Measurements from ENCODE around the gene BEST1.

The BEST1 gene

DNA sequence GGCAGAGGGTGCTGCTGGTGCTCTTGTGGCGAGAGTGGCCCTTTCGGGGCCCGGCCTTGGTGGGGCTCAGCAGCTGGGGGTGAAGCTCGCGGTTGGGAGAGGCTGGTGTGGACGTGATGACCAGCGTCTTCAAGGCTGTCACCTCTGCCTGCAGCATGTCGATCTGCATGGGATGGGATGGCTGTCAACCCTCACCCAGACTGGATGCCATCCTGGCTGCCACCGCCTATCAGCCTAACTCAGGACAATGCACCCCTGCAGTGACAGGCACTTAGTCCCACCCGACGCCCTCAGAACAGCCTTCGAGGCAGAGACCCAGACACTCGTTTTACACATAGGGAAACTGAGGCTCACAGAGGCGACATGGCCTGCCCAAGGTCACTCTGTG, 43.6 kb upstream of the BEST1 start:
- H3K27ac ChIP-seq = no peak overlapping the region
- TF ChIP-seq, protein P1, sequence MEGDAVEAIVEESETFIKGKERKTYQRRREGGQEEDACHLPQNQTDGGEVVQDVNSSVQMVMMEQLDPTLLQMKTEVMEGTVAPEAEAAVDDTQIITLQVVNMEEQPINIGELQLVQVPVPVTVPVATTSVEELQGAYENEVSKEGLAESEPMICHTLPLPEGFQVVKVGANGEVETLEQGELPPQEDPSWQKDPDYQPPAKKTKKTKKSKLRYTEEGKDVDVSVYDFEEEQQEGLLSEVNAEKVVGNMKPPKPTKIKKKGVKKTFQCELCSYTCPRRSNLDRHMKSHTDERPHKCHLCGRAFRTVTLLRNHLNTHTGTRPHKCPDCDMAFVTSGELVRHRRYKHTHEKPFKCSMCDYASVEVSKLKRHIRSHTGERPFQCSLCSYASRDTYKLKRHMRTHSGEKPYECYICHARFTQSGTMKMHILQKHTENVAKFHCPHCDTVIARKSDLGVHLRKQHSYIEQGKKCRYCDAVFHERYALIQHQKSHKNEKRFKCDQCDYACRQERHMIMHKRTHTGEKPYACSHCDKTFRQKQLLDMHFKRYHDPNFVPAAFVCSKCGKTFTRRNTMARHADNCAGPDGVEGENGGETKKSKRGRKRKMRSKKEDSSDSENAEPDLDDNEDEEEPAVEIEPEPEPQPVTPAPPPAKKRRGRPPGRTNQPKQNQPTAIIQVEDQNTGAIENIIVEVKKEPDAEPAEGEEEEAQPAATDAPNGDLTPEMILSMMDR (conservative IDR thresholded peaks at IDR 0.05) = no peak

DNA sequence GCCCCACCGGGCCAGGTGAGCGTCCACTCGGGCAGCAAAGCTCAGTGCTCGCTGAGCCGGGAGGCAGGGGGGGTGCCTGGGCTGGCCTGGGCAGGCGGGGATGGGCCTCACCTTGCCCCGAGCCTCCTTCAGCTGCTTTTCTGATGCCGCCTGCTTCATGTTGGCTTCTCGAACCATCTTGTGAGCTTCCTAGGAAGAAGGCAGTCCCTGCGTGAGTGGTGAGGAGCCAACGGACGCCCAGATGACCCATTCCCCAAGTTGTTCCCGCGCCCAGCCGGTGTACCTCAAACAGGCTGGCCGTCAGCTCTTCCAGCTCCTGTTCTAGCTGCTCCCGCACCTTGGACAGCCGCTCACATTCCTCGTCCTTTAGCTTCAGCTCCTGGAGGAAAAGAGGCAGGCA, 42.9 kb upstream of the BEST1 start:
- TF ChIP-seq, protein P1 (conservative IDR thresholded peaks at IDR 0.05) = no peak
- no peak overlapping the region for H3K27ac ChIP-seq

DNA sequence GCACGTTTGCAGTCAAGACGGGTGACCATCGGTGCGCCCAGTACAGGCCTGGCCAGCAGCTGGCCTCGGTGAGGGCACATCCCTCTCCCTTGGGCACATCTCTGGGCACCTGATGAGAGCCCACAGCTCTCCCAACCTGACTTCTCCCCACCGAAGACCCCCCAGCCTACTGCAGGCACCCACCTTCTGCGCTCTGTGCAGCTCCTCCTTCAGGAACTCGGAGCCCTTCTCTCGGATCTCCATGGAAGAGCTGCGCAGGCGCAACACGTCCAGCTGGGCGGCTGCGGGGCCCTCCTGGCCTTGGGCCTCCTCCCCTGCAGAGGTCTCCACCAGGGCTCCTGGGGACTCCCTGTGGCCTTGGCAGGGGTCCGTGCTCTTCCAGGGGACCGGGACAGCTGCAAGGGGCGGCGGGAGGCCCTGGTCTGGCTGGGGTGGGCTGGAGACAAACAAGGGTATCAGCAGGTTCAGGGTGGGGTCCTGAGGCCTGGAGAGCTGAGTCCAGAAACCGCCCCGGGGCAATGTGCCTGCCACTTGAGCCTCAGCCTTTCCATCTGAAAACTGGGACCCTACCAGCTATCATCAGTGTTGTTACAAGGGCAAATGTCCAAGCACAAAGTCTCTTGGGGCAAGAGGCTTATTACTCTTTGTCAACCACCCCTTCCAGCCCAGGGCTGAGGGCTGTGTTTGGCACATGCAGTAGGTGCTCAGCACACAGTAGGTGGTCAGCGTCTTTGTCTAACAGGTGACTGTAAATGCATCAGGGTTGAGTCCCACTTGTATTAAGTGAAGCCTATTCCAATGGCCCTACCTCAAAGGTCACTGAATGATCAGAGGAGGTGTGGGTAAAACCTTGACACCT, 42.1 kb upstream of the BEST1 start:
- TF ChIP-seq, protein P1 (conservative IDR thresholded peaks at IDR 0.05) = no peak
- no peak overlapping the region for H3K27ac ChIP-seq

DNA sequence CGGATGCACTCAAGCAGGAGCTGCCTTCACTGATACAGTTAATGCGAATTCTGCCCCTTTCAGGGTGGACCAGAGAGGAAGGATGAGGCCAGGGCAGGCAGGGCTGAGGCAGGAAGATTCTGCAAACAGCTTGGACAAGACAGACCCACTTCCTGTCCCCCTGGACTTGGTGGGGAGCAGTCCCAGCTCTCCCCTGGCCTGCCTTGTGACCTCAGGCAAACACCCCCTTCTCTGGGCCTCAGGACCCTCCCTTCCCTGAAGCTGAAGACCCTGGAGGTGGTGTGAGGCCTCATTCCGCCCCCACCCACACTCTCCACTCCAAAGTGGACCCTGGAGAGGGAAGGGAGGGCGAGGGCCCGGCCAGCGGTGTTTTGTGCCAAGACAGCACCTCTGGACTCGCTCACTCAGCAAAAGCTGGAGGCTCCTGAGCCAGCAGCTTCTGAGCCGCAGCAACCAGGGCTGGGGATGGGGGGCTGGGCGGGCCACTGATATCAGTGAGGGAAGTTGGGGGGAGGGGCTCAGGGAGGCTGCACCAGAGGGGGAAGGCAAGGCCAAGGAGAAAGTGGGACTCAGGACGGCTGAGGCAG, 41.3 kb upstream of the BEST1 start:
- TF ChIP-seq, protein P1 (conservative IDR thresholded peaks at IDR 0.05) = no peak
- H3K27ac ChIP-seq = no peak overlapping the region

DNA sequence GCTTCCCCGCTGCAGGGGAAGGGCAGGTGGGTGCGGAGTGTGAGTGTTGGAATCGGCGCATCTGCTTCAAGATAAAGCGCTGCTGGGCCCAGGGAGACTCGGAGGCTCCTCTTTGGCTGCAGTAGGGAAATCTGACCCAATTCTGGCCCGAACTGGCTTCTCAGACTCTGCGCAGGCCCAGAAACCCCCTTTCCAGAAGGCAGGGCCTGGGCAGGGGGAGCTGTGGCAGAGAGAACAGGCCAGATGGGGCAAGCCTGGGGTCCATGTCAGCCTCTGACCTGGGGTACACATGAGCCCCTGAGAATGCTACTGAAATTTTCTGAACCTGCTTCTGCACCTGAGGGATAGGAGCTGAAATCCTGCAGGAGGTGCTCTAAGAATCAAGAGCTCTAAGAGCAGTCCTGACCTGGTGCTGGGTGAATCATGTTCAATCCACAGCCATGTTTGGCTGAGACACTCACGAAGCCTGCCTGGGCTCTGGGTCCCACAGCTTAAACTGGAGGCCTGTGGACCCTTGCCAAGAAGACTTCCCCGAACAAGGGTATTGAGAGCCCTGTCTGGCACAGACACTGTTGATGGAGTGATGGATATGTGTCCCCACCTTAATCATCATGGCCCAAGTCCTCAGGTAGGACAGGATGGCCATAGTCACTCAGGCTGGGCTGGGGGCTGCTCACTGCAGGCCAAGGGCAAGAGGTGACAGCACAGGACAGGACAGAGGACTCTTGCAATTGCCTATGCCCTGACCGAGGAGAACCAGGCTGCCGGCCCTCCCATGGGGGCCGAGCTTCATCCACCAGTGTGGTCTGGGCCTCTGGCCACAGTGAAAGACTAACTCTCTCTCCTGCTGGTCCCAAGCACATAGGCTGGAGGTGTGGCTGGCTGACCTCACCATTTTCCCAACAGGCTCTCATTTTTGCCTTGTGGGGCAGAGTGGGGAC, 39.7 kb upstream of the BEST1 start:
- no peak overlapping the region for H3K27ac ChIP-seq
- TF ChIP-seq, protein P1 (conservative IDR thresholded peaks at IDR 0.05) = no peak

DNA sequence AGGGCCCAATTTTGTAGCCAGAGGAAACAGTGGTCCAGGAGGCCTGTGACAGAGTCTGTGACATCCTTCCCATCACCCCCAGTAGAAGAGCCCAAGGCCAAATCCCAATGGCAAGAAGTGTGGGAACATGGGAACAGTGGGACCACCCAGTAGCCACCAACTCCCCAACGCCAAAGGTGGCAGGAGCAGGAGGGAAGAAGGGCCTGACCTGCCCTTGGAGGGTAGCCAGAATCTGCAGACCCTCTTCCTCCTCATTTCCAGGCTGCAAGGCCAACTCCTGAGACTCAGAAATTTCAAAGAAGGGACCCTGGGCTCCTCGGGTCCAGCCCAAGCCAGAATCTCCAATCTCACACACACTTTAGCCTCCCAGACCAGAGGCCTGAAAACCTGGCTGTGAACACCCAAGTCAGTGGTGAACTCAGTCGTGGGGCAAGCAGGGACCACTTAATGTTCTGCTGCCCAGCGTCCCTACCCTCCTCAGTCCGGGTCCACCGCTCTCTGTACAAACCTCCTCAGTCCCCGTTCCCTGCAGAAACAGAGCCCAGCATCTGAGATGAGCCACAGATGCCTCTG, 38.9 kb upstream of the BEST1 start:
- TF ChIP-seq, protein P1 (conservative IDR thresholded peaks at IDR 0.05) = no peak
- H3K27ac ChIP-seq = no peak overlapping the region

All from VCaP (cell line).